ENCODE results near the gene MCAT.
"Not testable (repeated sequence)": the region's sequence is repeated elsewhere in the genome, so short reads cannot be mapped to it uniquely, and the experiment has no call there.

Gene MCAT

GRCh38 chr22:43109921-43110443 lies 33.2 kb downstream of the MCAT start:
- no peaks in the 10 kb centered on the region for H3K36me3 ChIP-seq (ENCODE audit: control insufficient read depth, insufficient read depth, low read length)
- H3K4me1 ChIP-seq (ENCODE audit: control insufficient read depth, insufficient read depth, low read length, poor library complexity, severe bottlenecking), result peaks cover 8% of the 10 kb centered on the region
- H3K27me3 ChIP-seq (replicated peaks; ENCODE audit: control insufficient read depth, insufficient read depth, low read length, poor library complexity, severe bottlenecking), result no peaks in the 10 kb centered on the region
- DNase-seq, result no peak
- no peaks in the 10 kb centered on the region for H3K9me3 ChIP-seq (ENCODE audit: control insufficient read depth, low read length)
- H3K4me3 ChIP-seq (ENCODE audit: insufficient read depth, low read depth, low read length, poor library complexity, severe bottlenecking), result peak overlapping the region; percentile 82
- no peak overlapping the region for H3K27ac ChIP-seq (ENCODE audit: insufficient read depth, low read length, poor library complexity, severe bottlenecking)

DNA sequence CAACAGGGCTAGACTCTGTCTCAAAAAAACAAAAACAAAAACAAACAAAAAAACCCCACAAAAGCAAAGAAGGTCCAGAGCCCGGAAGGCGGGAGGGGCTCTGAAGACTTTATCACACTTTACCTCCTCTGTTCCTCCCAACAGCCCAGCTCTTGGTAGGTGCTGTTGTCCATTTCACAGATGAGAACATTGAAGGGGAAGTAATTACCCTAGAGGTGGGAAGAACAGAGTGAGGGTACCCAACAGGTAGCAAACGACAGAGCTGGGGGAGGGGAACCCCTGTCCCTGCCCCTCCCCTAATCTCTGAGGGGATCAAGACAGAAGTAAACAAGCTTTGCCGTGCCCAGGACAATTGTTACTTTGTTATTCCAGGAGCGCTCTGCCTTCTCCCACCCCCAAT lies 33.7 kb downstream of the MCAT start:
- Histone ChIP-seq H3K4me1 (ENCODE audit: control insufficient read depth, insufficient read depth, low read length, poor library complexity, severe bottlenecking) (peaks cover 8% of the 10 kb centered on the region), H3K27me3 (replicated peaks; ENCODE audit: control insufficient read depth, insufficient read depth, low read length, poor library complexity, severe bottlenecking) (no peaks in the 10 kb centered on the region), H3K4me3 (ENCODE audit: insufficient read depth, low read depth, low read length, poor library complexity, severe bottlenecking) (no peak overlapping the region), H3K36me3 (ENCODE audit: control insufficient read depth, insufficient read depth, low read length) (no peaks in the 10 kb centered on the region), H3K9me3 (ENCODE audit: control insufficient read depth, low read length) (no peaks in the 10 kb centered on the region), H3K27ac (ENCODE audit: insufficient read depth, low read length, poor library complexity, severe bottlenecking) (no peak overlapping the region)
- no peak for DNase-seq

GRCh38 chr22:43106302-43106701 lies 36.9 kb downstream of the MCAT start:
- Histone ChIP-seq H3K36me3 (ENCODE audit: control insufficient read depth, insufficient read depth, low read length) (no peaks in the 10 kb centered on the region), H3K4me1 (ENCODE audit: control insufficient read depth, insufficient read depth, low read length, poor library complexity, severe bottlenecking) (peaks cover 3% of the 10 kb centered on the region), H3K27me3 (replicated peaks; ENCODE audit: control insufficient read depth, insufficient read depth, low read length, poor library complexity, severe bottlenecking) (no peaks in the 10 kb centered on the region), H3K27ac (ENCODE audit: insufficient read depth, low read length, poor library complexity, severe bottlenecking) (no peak overlapping the region), H3K4me3 (ENCODE audit: insufficient read depth, low read depth, low read length, poor library complexity, severe bottlenecking) (no peak overlapping the region), H3K9me3 (ENCODE audit: control insufficient read depth, low read length) (no peaks in the 10 kb centered on the region)
- DNase-seq, result no peak

DNA sequence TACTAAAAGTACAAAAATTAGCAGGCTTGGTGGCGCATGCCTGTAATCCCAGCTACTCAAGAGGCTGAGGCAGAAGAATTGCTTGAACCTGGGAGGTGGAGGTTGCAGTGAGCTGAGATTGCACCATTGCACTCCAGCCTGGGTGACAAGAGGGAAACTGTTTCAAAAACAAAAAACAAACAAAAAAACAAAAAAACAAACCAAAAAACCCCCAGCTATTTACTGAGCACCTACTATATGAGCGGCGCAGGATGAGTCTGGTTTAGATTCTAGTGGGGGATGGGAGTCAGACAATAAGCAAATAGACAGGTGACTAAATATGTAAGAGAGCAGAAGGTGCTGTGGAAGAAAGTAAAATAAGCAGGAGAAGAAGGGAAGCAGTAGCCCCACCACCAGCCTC lies 38.2 kb downstream of the MCAT start:
- not testable (repeated sequence) for H3K9me3 ChIP-seq (ENCODE audit: control insufficient read depth, low read length); H3K27ac ChIP-seq (ENCODE audit: insufficient read depth, low read length, poor library complexity, severe bottlenecking); DNase-seq; H3K4me1 ChIP-seq (ENCODE audit: control insufficient read depth, insufficient read depth, low read length, poor library complexity, severe bottlenecking); H3K36me3 ChIP-seq (ENCODE audit: control insufficient read depth, insufficient read depth, low read length); H3K4me3 ChIP-seq (ENCODE audit: insufficient read depth, low read depth, low read length, poor library complexity, severe bottlenecking); H3K27me3 ChIP-seq (replicated peaks; ENCODE audit: control insufficient read depth, insufficient read depth, low read length, poor library complexity, severe bottlenecking)

DNA sequence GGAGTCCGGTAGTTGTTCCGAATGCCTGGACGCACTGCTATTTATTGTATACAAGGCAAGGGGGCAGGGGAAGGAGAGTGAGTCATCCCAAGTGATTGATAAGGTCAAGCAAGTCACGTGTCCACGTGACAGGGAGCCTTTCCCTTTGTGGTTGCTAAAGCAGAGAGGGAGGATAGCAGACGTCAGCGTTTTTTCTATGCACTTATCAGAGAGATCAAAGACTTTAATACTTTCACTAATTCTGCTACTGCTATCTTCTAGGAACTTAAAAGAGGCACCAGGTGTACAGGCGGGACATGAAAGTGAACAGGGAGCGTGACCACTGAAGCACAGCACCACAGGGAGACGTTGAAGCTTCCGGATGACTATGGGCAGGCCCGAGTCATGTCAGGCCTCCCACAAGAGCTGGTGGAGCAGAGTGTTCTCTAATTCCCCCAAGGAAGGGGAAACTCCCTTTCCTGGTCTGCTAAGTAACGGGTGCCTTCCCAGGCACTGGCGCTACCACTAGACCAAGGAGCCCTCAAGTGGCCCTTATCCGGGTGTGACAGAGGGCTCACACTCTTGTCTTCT lies 39.1 kb downstream of the MCAT start:
- H3K36me3 ChIP-seq (ENCODE audit: control insufficient read depth, insufficient read depth, low read length); H3K27ac ChIP-seq (ENCODE audit: insufficient read depth, low read length, poor library complexity, severe bottlenecking); H3K27me3 ChIP-seq (replicated peaks; ENCODE audit: control insufficient read depth, insufficient read depth, low read length, poor library complexity, severe bottlenecking); H3K4me1 ChIP-seq (ENCODE audit: control insufficient read depth, insufficient read depth, low read length, poor library complexity, severe bottlenecking); H3K9me3 ChIP-seq (ENCODE audit: control insufficient read depth, low read length); H3K4me3 ChIP-seq (ENCODE audit: insufficient read depth, low read depth, low read length, poor library complexity, severe bottlenecking): not testable (repeated sequence)
- DNase-seq, result peak in 2 of 3 donors; percentile 6 to 46

DNA sequence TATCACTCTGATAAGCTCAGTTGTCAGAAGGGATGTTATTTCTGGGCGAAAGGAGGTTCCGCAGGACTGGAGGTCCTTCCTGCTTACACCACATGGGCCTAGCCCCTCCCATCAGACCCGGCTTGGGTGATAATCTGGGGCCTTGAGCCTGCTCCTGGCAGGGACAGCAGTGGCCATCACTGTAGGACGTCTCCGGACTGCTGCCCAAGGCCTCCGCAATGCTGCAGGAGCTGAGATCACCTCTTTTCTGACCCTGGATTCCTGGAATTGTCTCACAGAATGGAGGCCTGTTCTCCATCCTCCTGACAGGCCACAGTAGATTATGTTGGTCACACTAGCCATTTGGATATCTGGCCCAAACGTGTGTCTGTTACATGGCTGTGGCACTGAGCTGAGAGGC lies 41.9 kb downstream of the MCAT start:
- DNase-seq, result no peak
- Histone ChIP-seq H3K36me3 (ENCODE audit: control insufficient read depth, insufficient read depth, low read length) (no peaks in the 10 kb centered on the region), H3K4me3 (ENCODE audit: insufficient read depth, low read depth, low read length, poor library complexity, severe bottlenecking) (no peak overlapping the region), H3K4me1 (ENCODE audit: control insufficient read depth, insufficient read depth, low read length, poor library complexity, severe bottlenecking) (no peaks in the 10 kb centered on the region), H3K27ac (ENCODE audit: insufficient read depth, low read length, poor library complexity, severe bottlenecking) (no peak overlapping the region), H3K27me3 (replicated peaks; ENCODE audit: control insufficient read depth, insufficient read depth, low read length, poor library complexity, severe bottlenecking) (no peaks in the 10 kb centered on the region), H3K9me3 (ENCODE audit: control insufficient read depth, low read length) (no peaks in the 10 kb centered on the region)

GRCh38 chr22:43100225-43100624 lies 43.0 kb downstream of the MCAT start:
- DNase-seq, result no peak
- Histone ChIP-seq H3K27ac (ENCODE audit: insufficient read depth, low read length, poor library complexity, severe bottlenecking) (no peak overlapping the region), H3K4me3 (ENCODE audit: insufficient read depth, low read depth, low read length, poor library complexity, severe bottlenecking) (no peak overlapping the region), H3K36me3 (ENCODE audit: control insufficient read depth, insufficient read depth, low read length) (no peaks in the 10 kb centered on the region), H3K27me3 (replicated peaks; ENCODE audit: control insufficient read depth, insufficient read depth, low read length, poor library complexity, severe bottlenecking) (no peaks in the 10 kb centered on the region), H3K9me3 (ENCODE audit: control insufficient read depth, low read length) (no peaks in the 10 kb centered on the region), H3K4me1 (ENCODE audit: control insufficient read depth, insufficient read depth, low read length, poor library complexity, severe bottlenecking) (no peaks in the 10 kb centered on the region)

- Histone ChIP-seq H3K27ac (ENCODE audit: insufficient read depth, low read length, poor library complexity, severe bottlenecking) (no peak overlapping the region), H3K36me3 (ENCODE audit: control insufficient read depth, insufficient read depth, low read length) (no peaks in the 10 kb centered on the region), H3K9me3 (ENCODE audit: control insufficient read depth, low read length) (no peaks in the 10 kb centered on the region), H3K4me1 (ENCODE audit: control insufficient read depth, insufficient read depth, low read length, poor library complexity, severe bottlenecking) (no peaks in the 10 kb centered on the region), H3K4me3 (ENCODE audit: insufficient read depth, low read depth, low read length, poor library complexity, severe bottlenecking) (no peak overlapping the region), H3K27me3 (replicated peaks; ENCODE audit: control insufficient read depth, insufficient read depth, low read length, poor library complexity, severe bottlenecking) (no peaks in the 10 kb centered on the region)
- DNase-seq, result no peak
Observed at GRCh38 chr22:43099095-43099494, 44.1 kb downstream of the MCAT start.

DNA sequence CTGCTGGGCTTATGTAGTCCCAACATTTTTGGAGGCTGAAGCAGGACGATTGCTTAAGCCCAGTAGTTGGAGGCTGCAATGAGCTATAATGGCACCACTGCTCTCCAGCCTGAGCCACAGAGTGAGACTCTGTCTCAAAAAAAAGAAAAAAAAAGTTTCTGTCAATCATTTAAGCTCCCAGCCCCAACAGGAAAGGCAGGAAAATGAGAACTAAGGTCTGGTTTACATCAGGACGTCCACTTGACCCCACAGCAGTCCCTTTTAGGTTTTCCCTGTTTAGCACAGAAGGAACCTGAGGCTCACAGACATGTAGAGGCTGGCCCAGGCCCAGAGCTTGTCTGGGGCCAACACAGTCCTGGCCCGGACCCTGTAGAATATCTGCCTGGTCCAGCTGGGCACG lies 44.8 kb downstream of the MCAT start:
- no peaks in the 10 kb centered on the region for H3K4me1 ChIP-seq (ENCODE audit: control insufficient read depth, insufficient read depth, low read length, poor library complexity, severe bottlenecking)
- H3K36me3 ChIP-seq (ENCODE audit: control insufficient read depth, insufficient read depth, low read length), result no peaks in the 10 kb centered on the region
- no peaks in the 10 kb centered on the region for H3K9me3 ChIP-seq (ENCODE audit: control insufficient read depth, low read length)
- no peaks in the 10 kb centered on the region for H3K27me3 ChIP-seq (replicated peaks; ENCODE audit: control insufficient read depth, insufficient read depth, low read length, poor library complexity, severe bottlenecking)
- H3K4me3 ChIP-seq (ENCODE audit: insufficient read depth, low read depth, low read length, poor library complexity, severe bottlenecking), result no peak overlapping the region
- H3K27ac ChIP-seq (ENCODE audit: insufficient read depth, low read length, poor library complexity, severe bottlenecking), result no peak overlapping the region
- no peak for DNase-seq

GRCh38 chr22:43096420-43096819 lies 46.8 kb downstream of the MCAT start:
- no peak overlapping the region for H3K27ac ChIP-seq (ENCODE audit: insufficient read depth, low read length, poor library complexity, severe bottlenecking)
- no peaks in the 10 kb centered on the region for H3K36me3 ChIP-seq (ENCODE audit: control insufficient read depth, insufficient read depth, low read length)
- no peaks in the 10 kb centered on the region for H3K9me3 ChIP-seq (ENCODE audit: control insufficient read depth, low read length)
- H3K27me3 ChIP-seq (replicated peaks; ENCODE audit: control insufficient read depth, insufficient read depth, low read length, poor library complexity, severe bottlenecking), result no peaks in the 10 kb centered on the region
- H3K4me3 ChIP-seq (ENCODE audit: insufficient read depth, low read depth, low read length, poor library complexity, severe bottlenecking), result no peak overlapping the region
- H3K4me1 ChIP-seq (ENCODE audit: control insufficient read depth, insufficient read depth, low read length, poor library complexity, severe bottlenecking), result no peaks in the 10 kb centered on the region
- no peak for DNase-seq
